Ishikawa (cell line): ENCODE results near the gene HPS5.

ENCODE experiments used
- CEBPB ChIP-seq: IDR thresholded peaks from 2 replicates; pipeline ENCODE4 v1.6.1; 2012
- CREB1 ChIP-seq: IDR thresholded peaks from 2 replicates; pipeline ENCODE4 v1.6.1; 2012; ENCODE audit warnings: low read depth
- EGR1 ChIP-seq: IDR thresholded peaks from 2 replicates; pipeline ENCODE4 v1.6.1; 2012
- EP300 ChIP-seq: IDR thresholded peaks from 2 replicates; pipeline ENCODE4 v1.6.1; 2012; ENCODE audit warnings: borderline replicate concordance
- FOXM1 ChIP-seq: IDR thresholded peaks from 2 replicates; pipeline ENCODE4 v1.6.1; 2012; ENCODE audit warnings: low read depth, borderline replicate concordance
- MAX ChIP-seq: IDR thresholded peaks from 2 replicates; pipeline ENCODE4 v1.6.1; 2012
- NFIC ChIP-seq: IDR thresholded peaks from 2 replicates; pipeline ENCODE4 v1.6.1; 2012
- RAD21 ChIP-seq: IDR thresholded peaks from 2 replicates; pipeline ENCODE4 v1.6.1; 2012; ENCODE audit warnings: low read depth
- REST ChIP-seq: IDR thresholded peaks from 2 replicates; pipeline ENCODE4 v1.6.1; 2012; ENCODE audit warnings: low read depth, mild to moderate bottlenecking
- TAF1 ChIP-seq: IDR thresholded peaks from 2 replicates; pipeline ENCODE4 v1.6.1; 2012; ENCODE audit warnings: low read depth, mild to moderate bottlenecking
- TCF12 ChIP-seq: IDR thresholded peaks from 2 replicates; pipeline ENCODE4 v1.6.1; 2012; ENCODE audit warnings: low read depth
- TEAD4 ChIP-seq: IDR thresholded peaks from 2 replicates; pipeline ENCODE4 v1.6.1; 2012
- USF1 ChIP-seq: IDR thresholded peaks from 2 replicates; pipeline ENCODE4 v1.6.1; 2012
- YY1 ChIP-seq: IDR thresholded peaks from 2 replicates; pipeline ENCODE4 v1.6.1; 2012; ENCODE audit warnings: low read depth
- ZBTB7A ChIP-seq: IDR thresholded peaks from 2 replicates; pipeline ENCODE4 v1.6.1; 2012; ENCODE audit warnings: low read depth

HPS5 gene

GRCh38 chr11:18294862-18295261, 27.1 kb downstream of the HPS5 start:
- TF ChIP-seq EP300 (no peak), RAD21 (no peak), REST (no peak), TEAD4 (no peak), EGR1 (no peak), USF1 (no peak), CREB1 (no peak), MAX (no peak), TCF12 (no peak), NFIC (no peak), TAF1 (no peak), YY1 (no peak), FOXM1 (no peak), ZBTB7A (no peak), CEBPB (no peak)

- TF ChIP-seq TCF12 (no peak), EGR1 (no peak), CREB1 (no peak), YY1 (no peak), REST (no peak), RAD21 (no peak), USF1 (no peak), TEAD4 (no peak), EP300 (no peak), FOXM1 (no peak)
Measured at GRCh38 chr11:18288911-18289310, 33.0 kb downstream of the HPS5 start.

- TF ChIP-seq TEAD4 (no peak), EP300 (no peak), MAX (no peak), USF1 (no peak), REST (no peak), TCF12 (no peak), ZBTB7A (no peak), RAD21 (no peak), FOXM1 (no peak), CREB1 (no peak), TAF1 (no peak), NFIC (no peak), EGR1 (no peak), CEBPB (no peak), YY1 (no peak)
Measured at GRCh38 chr11:18285841-18286240, 36.1 kb downstream of the HPS5 start.

- TF ChIP-seq ZBTB7A: no peak
- no peak for TF ChIP-seq NFIC
- no peak for TF ChIP-seq CEBPB
- no peak for TF ChIP-seq CREB1
- no peak for TF ChIP-seq REST
- no peak for TF ChIP-seq YY1
- TF ChIP-seq TCF12: no peak
- no peak for TF ChIP-seq TAF1
- no peak for TF ChIP-seq EP300
- TF ChIP-seq MAX: no peak
- no peak for TF ChIP-seq EGR1
- TF ChIP-seq TEAD4: no peak
- TF ChIP-seq RAD21: no peak
- TF ChIP-seq USF1: no peak
- TF ChIP-seq FOXM1: no peak
Measured at GRCh38 chr11:18282626-18283025, 39.3 kb downstream of the HPS5 start.
